GM18520 (cell line): ENCODE measurements around the gene CXCL6.

Experiments
- ATAC-seq: cut with Tn5 transposase; IDR thresholded peaks from one replicate; pipeline ENCODE4 v1.9.1; 2021; ENCODE audit not compliant: unreplicated experiment

The CXCL6 gene

GRCh38 chr4:73841243-73841925 is 4.9 kb downstream of the CXCL6 start:
- no peak for ATAC-seq

DNA sequence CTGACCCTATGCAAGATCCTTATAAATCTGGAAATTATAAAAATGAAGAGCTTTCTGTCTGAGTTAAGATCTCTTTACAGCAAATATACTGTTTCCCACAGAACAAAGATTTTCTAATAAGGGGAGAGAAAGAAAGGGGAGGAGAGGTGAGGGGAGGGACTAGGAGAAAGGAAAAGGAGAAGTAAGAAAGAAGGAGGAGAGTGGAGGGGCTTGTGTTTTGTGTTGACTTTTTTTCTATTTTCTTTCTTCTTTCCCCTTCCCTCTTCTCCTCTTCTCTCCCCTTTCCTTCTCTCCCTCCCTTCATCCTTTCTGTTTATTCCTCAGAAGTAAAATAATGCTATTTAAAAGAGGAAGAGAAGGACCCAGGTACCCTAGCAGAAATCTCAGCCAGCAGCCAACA is 6.2 kb downstream of the CXCL6 start:
- no peak for ATAC-seq

- no peak for ATAC-seq
Measured at GRCh38 chr4:73843369-73843768, 6.9 kb downstream of the CXCL6 start.

DNA sequence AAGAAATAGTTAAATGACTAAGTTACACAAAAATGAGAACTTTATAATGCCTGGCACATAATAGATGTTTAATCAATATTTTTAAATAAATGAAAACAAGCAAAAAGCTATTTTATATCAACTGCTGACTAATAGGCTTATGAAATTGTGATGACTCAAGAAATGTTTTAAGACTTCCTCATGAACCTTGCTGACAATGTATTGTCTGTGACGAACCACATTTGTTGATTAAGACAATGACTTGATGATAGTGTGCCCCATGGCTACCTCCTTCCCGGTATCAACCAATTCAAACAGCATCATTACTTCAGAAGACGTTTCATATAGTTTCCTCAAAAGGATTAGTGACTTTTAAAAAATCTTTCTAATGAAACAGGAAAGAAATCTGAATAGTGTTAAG is 7.9 kb downstream of the CXCL6 start:
- no peak for ATAC-seq

DNA sequence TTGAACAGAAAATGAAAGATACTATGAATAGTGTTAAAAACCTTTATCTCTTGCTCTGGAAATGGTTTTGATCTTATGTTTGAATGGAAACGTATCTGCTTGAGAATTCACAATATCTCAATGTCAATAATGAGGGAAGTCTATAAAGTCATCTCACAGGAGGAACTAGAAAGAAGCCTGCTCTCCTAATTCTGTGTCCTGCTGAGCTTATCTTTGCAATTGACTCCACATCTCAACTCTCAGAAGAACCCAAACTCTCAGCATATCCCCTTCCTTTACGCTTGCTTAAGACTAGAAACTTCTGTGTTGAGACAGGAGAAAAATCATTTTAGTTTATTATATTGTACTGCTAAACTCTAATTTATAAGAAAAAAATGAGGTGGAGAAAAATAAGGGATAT is 8.3 kb downstream of the CXCL6 start:
- no peak for ATAC-seq

DNA sequence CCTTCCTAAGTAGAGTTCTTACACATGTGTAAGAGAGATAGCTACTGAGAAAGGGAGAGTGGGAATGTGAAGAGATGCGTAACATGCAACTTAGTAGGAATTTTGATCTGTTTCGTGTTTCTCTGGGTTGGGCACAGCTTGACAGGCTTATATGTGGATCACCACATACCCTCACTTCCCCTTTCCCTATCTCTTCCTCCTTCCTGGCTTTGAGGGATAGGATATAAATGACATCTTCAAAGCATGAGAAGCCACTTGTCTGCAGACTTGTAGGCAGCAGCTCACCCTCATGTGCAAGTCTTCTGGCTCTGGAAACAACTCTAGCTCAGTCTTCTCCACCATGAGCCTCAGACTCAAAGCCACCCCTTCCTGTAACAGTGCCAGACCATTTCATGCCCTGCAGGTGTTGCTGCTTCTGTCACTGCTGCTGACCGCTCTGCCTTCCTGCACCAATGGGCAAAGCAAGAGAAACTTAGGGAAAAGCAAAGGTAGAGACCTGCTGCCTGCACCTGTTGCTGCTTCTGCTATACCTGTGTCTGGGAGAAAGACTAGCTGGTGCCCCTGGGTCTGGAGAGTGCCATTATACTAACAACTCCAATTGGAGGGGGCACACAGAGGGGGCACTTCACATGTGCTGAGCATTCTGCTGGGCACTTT is 11.2 kb downstream of the CXCL6 start:
- no peak for ATAC-seq

DNA sequence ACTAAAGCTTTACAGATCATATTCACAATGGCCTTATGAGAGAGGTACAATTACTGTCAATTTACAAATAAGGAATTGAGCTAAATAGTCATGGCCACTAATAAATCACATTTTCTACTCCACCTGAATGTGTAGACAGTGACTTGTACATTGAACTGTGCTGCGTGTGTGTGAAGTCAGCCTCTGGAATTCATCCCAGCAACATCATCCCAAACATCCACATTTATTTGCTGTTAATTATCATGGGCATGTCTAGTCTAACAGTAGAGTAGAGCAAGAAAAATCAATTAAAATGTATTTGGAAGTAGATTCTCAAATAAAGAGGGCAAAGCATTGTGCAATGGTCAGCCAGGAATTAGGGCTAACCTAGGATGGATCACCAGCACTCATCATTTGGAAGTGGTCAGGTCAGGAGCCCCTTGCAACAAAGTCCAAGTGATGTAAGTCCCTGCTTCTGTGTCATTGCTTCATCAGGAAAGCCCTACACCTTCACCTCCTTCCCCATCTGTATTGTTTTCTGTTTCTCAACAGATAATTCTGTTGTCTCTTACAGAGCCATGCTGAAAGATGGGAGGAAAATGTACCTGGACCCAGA is 11.8 kb downstream of the CXCL6 start:
- ATAC-seq, result no peak

DNA sequence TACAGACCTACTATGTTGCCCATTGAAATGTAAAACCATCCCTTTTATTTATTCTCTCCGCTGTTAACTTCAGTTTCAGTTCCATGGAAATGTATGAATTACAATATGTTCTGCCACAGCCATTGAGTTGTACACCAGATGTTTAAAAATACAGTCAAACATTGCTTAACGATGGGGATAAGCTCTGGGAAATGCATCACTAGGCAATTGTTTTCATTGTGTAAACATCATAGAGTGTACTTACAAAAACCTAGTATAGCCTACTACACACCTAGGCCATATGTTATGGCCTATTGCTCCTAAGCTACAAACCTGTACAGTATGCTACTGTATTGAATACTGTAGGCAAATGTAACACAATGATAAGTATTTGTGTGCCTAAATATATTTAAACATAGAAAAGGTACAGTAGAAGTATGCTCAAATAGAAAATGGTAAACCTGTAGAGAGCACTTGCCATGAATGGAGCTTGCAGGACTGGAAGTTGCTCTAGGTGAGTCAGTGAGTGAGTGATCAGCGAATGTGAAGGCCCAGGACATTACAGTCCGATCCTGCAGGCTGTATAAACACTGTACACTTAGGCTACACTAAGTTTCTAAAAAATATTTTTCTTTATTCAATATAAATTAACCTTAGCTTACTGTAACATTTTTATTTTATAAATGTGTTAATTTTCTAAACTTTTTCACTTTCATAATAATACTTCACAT is 13.9 kb downstream of the CXCL6 start:
- no peak for ATAC-seq

DNA sequence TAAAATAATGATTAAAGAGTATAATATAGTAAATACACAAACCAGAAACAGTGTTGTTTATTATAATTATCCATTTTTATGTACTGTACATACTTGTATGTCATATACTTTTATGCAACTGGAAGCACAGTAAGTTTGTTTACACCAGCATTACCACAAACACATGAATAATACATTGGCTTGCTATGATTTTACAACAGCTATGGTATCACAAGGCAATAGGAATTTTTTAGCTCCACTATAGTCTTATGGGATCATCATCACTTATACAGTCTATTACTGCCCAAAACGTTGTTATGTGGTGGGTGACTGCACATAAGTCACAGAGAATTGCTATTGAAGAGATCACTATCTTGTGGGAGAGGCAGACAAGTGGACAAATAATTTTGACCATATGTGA is 14.8 kb downstream of the CXCL6 start:
- no peak for ATAC-seq

DNA sequence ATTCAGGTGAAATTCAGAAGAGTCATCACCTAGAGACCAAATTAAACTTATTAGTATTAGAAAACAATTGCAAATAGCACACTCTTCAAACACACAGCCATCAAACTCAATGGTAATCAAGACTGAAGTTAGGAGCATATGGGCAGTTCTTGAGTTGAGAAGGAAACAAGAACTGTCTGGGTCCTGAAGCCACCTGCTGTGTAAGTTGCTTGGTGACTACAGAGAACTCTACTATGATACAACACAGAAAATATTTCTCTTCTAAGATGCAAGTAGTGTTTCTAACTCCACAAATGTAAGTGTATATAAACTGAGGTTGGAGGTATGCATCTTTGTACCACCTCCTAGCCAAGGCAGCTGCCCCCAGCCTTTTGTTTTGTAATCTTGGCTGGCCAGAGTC is 16.3 kb downstream of the CXCL6 start:
- no peak for ATAC-seq

DNA sequence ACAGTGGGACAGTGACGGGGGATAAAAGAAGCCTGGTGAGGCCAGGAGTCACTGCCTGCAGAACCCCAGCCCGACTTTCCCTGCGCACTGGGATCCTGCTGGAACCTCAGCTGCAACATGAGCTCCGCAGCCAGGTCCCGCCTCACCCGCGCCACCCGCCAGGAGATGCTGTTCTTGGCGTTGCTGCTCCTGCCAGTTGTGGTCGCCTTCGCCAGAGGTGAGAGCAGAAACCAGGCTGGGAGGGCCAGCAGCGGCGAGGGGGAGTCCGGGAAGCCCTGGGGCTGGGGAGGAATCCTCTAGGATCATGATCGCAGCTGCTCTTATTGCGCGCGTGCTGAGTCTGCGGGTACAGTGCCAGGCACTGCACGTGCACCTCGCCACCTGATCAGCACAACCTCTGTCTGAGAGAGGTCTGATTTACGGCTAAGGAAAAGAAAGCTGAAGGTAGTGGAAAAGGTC is 16.8 kb downstream of the CXCL6 start, which contains the start of gene PF4V1:
Gene PF4V1, plus strand, starts transcription at position 51 of the 459 bp plus-strand sequence. Its CDS starts 67 bp downstream, at position 118.
- ATAC-seq, result no peak

GRCh38 chr4:73853718-73854473 is 17.4 kb downstream of the CXCL6 start:
- ATAC-seq, result no peak

- ATAC-seq, result no peak
Measured at GRCh38 chr4:73855406-73855805, 18.9 kb downstream of the CXCL6 start.

DNA sequence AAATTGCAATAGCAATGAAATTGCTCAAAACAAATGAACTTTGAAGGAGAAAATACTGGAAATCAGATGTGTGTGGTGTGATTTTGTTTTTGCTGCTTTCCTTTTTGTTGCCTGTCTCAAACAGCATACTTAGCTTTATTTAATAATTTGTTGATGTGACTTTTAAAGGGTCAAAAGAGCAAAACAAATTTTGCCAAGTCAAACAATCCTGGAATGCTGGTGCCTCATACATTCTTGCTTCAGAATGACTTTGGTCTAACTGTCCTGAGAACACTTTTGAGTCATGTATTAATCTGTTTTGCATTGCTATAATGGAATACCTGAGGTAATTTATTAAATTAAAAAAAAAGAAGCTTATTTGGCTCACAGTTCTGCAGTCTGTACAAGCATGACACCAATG is 20.0 kb downstream of the CXCL6 start:
- no peak for ATAC-seq

DNA sequence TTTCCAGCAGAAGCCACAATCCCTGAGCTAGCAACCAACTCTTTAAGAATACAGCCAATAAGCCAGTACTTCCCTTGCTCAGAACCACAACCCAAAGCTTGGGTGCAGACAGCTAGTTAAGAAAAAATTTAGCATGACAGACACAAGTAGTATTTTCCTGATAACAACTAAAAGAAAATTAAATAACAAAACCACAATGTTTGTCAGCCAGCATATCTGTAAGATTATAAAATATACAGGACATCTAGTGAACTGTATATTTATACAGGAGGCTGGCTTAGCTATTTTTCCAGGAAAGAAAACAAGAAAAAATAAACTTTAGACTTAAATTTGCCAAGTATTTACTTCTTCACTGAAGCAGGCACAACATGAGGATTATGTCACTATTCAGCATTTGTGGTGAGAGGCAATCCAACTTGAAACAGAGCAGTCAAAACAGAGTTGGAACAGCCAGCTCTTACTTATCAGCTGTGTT is 23.2 kb downstream of the CXCL6 start:
- ATAC-seq, result no peak

DNA sequence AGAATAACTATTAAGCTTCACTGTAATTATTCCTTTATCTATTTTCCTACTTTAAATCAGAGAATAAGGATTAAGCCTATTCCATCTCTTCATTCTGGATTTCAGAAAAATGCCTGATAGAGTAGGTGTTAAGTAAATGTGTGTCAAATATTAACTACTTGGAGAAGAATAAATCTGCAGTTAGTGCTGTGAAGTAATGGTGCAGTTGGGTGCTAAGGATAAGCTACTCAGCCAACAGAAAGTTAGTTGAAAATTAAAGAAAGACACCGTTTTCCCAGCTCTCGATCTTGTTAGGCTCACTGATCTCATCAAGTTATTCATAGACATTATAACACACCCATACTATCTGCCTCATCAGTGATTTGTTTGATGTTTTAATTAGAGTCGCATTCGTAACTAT is 23.7 kb downstream of the CXCL6 start:
- ATAC-seq, result no peak

DNA sequence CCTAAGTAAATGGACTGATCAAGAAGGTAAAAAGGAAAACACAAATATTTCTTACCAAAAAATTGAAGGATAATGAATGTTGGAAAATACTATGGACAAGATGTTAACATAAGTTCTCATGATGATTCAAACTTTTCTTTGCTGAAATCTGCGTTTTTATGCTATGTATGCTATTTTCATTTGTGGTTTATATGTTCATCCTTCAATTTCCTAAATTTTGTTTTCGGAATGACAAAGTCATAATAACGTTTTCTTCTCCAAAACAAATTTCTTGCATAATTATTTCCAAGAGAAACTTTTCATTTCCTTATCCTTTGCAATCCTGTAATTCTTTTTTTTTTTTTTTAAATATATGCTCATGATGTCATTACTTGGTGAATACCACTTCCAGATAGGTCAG is 24.4 kb downstream of the CXCL6 start:
- ATAC-seq, result no peak

- no peak for ATAC-seq
Measured at GRCh38 chr4:73862322-73862721, 25.8 kb downstream of the CXCL6 start.

GRCh38 chr4:73864365-73864764 is 27.9 kb downstream of the CXCL6 start:
- no peak for ATAC-seq

DNA sequence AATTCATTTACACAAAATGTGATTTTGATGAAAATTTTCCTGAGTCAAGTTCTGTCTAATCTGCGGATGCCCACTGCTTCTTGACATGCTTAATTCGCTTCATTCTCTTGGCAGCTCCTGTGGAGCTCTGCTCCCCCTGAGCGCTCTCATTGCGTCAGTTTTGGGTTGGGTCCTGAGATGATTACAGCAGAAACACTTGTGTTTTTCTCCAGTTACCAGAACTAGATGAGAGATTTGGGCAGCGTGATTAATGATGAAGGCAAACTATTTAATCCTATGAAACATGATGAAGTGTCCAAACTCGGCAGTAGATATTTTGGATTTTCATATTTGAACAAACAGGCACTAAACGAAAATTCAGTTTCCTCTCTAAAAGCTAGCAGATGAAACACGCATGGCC is 28.5 kb downstream of the CXCL6 start:
- ATAC-seq, result no peak
